ENCODE data around the gene LINGO1.

DNA sequence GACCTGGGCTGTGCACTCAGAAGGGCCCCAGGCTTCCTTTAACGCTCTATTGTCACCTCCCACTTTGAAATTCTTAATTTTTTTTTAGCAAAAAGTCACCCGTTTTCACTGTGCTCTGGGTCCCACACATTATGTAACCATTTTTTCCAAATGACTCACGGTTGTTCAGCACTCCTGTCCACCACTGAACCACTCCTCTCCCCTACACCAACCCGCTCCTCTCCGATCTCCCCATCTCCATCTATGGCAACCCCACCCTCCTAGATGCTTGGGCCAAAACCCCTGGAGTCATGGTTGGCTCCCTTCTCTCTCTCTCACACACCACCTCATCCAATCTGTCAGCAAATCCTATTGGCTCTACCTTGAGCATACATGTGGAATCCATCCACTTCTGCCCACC lies 41.2 kb upstream of the LINGO1 start:
- TF ChIP-seq FOXA1 (IDR thresholded peaks at IDR 0.05): no peak
- TF ChIP-seq, protein P1, sequence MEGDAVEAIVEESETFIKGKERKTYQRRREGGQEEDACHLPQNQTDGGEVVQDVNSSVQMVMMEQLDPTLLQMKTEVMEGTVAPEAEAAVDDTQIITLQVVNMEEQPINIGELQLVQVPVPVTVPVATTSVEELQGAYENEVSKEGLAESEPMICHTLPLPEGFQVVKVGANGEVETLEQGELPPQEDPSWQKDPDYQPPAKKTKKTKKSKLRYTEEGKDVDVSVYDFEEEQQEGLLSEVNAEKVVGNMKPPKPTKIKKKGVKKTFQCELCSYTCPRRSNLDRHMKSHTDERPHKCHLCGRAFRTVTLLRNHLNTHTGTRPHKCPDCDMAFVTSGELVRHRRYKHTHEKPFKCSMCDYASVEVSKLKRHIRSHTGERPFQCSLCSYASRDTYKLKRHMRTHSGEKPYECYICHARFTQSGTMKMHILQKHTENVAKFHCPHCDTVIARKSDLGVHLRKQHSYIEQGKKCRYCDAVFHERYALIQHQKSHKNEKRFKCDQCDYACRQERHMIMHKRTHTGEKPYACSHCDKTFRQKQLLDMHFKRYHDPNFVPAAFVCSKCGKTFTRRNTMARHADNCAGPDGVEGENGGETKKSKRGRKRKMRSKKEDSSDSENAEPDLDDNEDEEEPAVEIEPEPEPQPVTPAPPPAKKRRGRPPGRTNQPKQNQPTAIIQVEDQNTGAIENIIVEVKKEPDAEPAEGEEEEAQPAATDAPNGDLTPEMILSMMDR (IDR thresholded peaks at IDR 0.05; ENCODE audit: low read depth, low read length, missing input control): no peak
- no peak for TF ChIP-seq EGR1 (IDR thresholded peaks at IDR 0.05; ENCODE audit: low read depth in 2 of 2)
- TF ChIP-seq GABPA (IDR thresholded peaks at IDR 0.05 in 1 of 2, conservative IDR thresholded peaks at IDR 0.05 in 1 of 2): no peak
- no peak for TF ChIP-seq TAF1 (conservative IDR thresholded peaks at IDR 0.05)
- TF ChIP-seq, protein P2, sequence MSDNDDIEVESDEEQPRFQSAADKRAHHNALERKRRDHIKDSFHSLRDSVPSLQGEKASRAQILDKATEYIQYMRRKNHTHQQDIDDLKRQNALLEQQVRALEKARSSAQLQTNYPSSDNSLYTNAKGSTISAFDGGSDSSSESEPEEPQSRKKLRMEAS (IDR thresholded peaks at IDR 0.05): no peak
- TF ChIP-seq YY1 (IDR thresholded peaks at IDR 0.05): no peak
- no peak for TF ChIP-seq RXRA (IDR thresholded peaks at IDR 0.05)

Data from liver (tissue), 3 donors.